Hippocampal formation (tissue), 2 donors: ENCODE results near the gene C1QTNF6.
"Not testable (repeated sequence)": the region's sequence is repeated elsewhere in the genome, so short reads cannot be mapped to it uniquely, and the experiment has no call there.

Experiments used
- DNase-seq, 2 donors: peaks; one replicate each; lab custom pipeline; 2025; lab: John Stamatoyannopoulos, UW

C1QTNF6 gene

GRCh38 chr22:37187891-37188761 is at the start of gene C1QTNF6:
TSS of gene C1QTNF6 (minus strand) at chr22:37188247. CDS start at chr22:37188213, 34 bp downstream.
- DNase-seq, result no peak

- DNase-seq, result no peak
Measured at GRCh38 chr22:37235897-37236607, 48.0 kb upstream of the C1QTNF6 start.

- DNase-seq, result no peak
Measured at GRCh38 chr22:37234736-37235711, 47.0 kb upstream of the C1QTNF6 start.

- DNase-seq, result no peak
Measured at GRCh38 chr22:37233751-37234631, 45.9 kb upstream of the C1QTNF6 start.

- DNase-seq, result not testable (repeated sequence)
Measured at GRCh38 chr22:37233371-37233750, 45.3 kb upstream of the C1QTNF6 start.

GRCh38 chr22:37232140-37232998 is 44.3 kb upstream of the C1QTNF6 start:
- no peak for DNase-seq

GRCh38 chr22:37231406-37232139 is 43.5 kb upstream of the C1QTNF6 start:
- DNase-seq, result no peak

- no peak for DNase-seq
Measured at GRCh38 chr22:37230673-37231405, 42.8 kb upstream of the C1QTNF6 start.

- no peak for DNase-seq
Measured at GRCh38 chr22:37229805-37230672, 42.0 kb upstream of the C1QTNF6 start.

GRCh38 chr22:37229012-37229804 is 41.2 kb upstream of the C1QTNF6 start:
- DNase-seq, result no peak

- peak in 1 of 2 donors; percentile 15 for DNase-seq
Measured at GRCh38 chr22:37228106-37229011, 40.3 kb upstream of the C1QTNF6 start.

GRCh38 chr22:37226514-37226913 is 38.5 kb upstream of the C1QTNF6 start:
- DNase-seq, result no peak

GRCh38 chr22:37226087-37226486 is 38.0 kb upstream of the C1QTNF6 start:
- no peak for DNase-seq

- DNase-seq, result no peak
Measured at GRCh38 chr22:37225481-37225880, 37.4 kb upstream of the C1QTNF6 start.

GRCh38 chr22:37224757-37225420 is 36.8 kb upstream of the C1QTNF6 start:
- no peak for DNase-seq
